Stimulated activated CD4-positive, alpha-beta T cell treated with anti-CD3 and anti-CD28 coated beads, Interleukin-2, amount 100 ng/mL, for 24 hours (primary cell): Measurements from ENCODE around the gene CXCL8.

ENCODE experiments used
- DNase-seq, 2 donors: peaks; one replicate each; pipeline ENCODE4 v3.0.0-alpha.2; 2020

CXCL8 gene

GRCh38 chr4:73721435-73721834 is 18.9 kb upstream of the CXCL8 start:
- DNase-seq, result no peak

GRCh38 chr4:73721909-73722308 is 18.5 kb upstream of the CXCL8 start:
- no peak for DNase-seq

GRCh38 chr4:73723023-73723422 is 17.3 kb upstream of the CXCL8 start:
- no peak for DNase-seq

- no peak for DNase-seq
These were observed 16.4 kb upstream of the CXCL8 start for GRCh38 chr4:73723928-73724327.

- no peak for DNase-seq
These were observed 14.9 kb upstream of the CXCL8 start for GRCh38 chr4:73725510-73725909.

GRCh38 chr4:73725985-73726384 is 14.4 kb upstream of the CXCL8 start:
- DNase-seq, result no peak

- no peak for DNase-seq
These were observed 12.7 kb upstream of the CXCL8 start for GRCh38 chr4:73727685-73728084.

GRCh38 chr4:73728091-73728741 is 12.2 kb upstream of the CXCL8 start:
- DNase-seq, result no peak

GRCh38 chr4:73729534-73730165 is 10.7 kb upstream of the CXCL8 start:
- DNase-seq, result no peak

- DNase-seq, result no peak
These were observed 10.1 kb upstream of the CXCL8 start for GRCh38 chr4:73730292-73730691.

- no peak for DNase-seq
These were observed 9.5 kb upstream of the CXCL8 start for GRCh38 chr4:73730867-73731266.

- no peak for DNase-seq
These were observed 8.3 kb upstream of the CXCL8 start for GRCh38 chr4:73731968-73732610.

- no peak for DNase-seq
These were observed 7.5 kb upstream of the CXCL8 start for GRCh38 chr4:73732759-73733431.

- DNase-seq, result no peak
These were observed 5.8 kb upstream of the CXCL8 start for GRCh38 chr4:73734530-73735001.

- no peak for DNase-seq
These were observed 5.1 kb upstream of the CXCL8 start for GRCh38 chr4:73735231-73735630.

- DNase-seq, result no peak
These were observed 821 bp downstream of the CXCL8 start for GRCh38 chr4:73741031-73741749.

GRCh38 chr4:73741750-73742489 is 1.6 kb downstream of the CXCL8 start:
- DNase-seq, result no peak

GRCh38 chr4:73742490-73743160 is 2.3 kb downstream of the CXCL8 start:
- no peak for DNase-seq

- DNase-seq, result no peak
These were observed 2.9 kb downstream of the CXCL8 start for GRCh38 chr4:73743281-73743680.

- no peak for DNase-seq
These were observed 3.4 kb downstream of the CXCL8 start for GRCh38 chr4:73743795-73744194.

- DNase-seq, result no peak
These were observed 3.8 kb downstream of the CXCL8 start for GRCh38 chr4:73744203-73744602.

- DNase-seq, result no peak
These were observed 10.4 kb downstream of the CXCL8 start for GRCh38 chr4:73750730-73751129.
